ENCODE measurements around the gene RFNG.

The RFNG gene

GRCh38 chr17:82013772-82014321 is 37.8 kb downstream of the RFNG start:
- DNase-seq (ENCODE audit: low read depth), result no peak

- no peak for DNase-seq (ENCODE audit: low read depth)
Observed at GRCh38 chr17:82013341-82013740, 38.3 kb downstream of the RFNG start.

GRCh38 chr17:82012640-82013295 is 38.8 kb downstream of the RFNG start:
- no peak for DNase-seq (ENCODE audit: low read depth)

GRCh38 chr17:82012261-82012639 is 39.4 kb downstream of the RFNG start:
- no peak for DNase-seq (ENCODE audit: low read depth)

- no peak for DNase-seq (ENCODE audit: low read depth)
Observed at GRCh38 chr17:82011617-82012187, 39.9 kb downstream of the RFNG start.

- DNase-seq (ENCODE audit: low read depth), result no peak
Observed at GRCh38 chr17:82010575-82011525, 40.8 kb downstream of the RFNG start.

- no peak for DNase-seq (ENCODE audit: low read depth)
Observed at GRCh38 chr17:82009413-82009812, 42.2 kb downstream of the RFNG start.

- no peak for DNase-seq (ENCODE audit: low read depth)
Observed at GRCh38 chr17:82008941-82009405, 42.6 kb downstream of the RFNG start.

- DNase-seq (ENCODE audit: low read depth), result no peak
Observed at GRCh38 chr17:82008258-82008940, 43.2 kb downstream of the RFNG start.

GRCh38 chr17:82007495-82008257 is 43.9 kb downstream of the RFNG start:
- DNase-seq (ENCODE audit: low read depth), result no peak

- DNase-seq (ENCODE audit: low read depth), result no peak
Observed at GRCh38 chr17:82007228-82007494, 44.5 kb downstream of the RFNG start.

- DNase-seq (ENCODE audit: low read depth), result no peak
Observed at GRCh38 chr17:82006468-82007227, 45.0 kb downstream of the RFNG start.

GRCh38 chr17:82005701-82006348 is 45.8 kb downstream of the RFNG start:
- no peak for DNase-seq (ENCODE audit: low read depth)

- no peak for DNase-seq (ENCODE audit: low read depth)
Observed at GRCh38 chr17:82004517-82005455, 46.8 kb downstream of the RFNG start.

GRCh38 chr17:82003411-82004381 is 47.9 kb downstream of the RFNG start:
- DNase-seq (ENCODE audit: low read depth), result peak; percentile 82

- DNase-seq (ENCODE audit: low read depth), result no peak
Observed at GRCh38 chr17:82001571-82002056, 50.0 kb downstream of the RFNG start.

- no peak for DNase-seq (ENCODE audit: low read depth)
Observed at GRCh38 chr17:82000803-82001570, 50.6 kb downstream of the RFNG start.
